Epithelial cell of proximal tubule (primary cell): ENCODE results near the gene PPP1R1B. TPM values are rescaled to one million over a fixed set of nuclear protein-coding genes. Genes with fewer than 3 reads are reported as not detected.

ENCODE experiments used
- DNase-seq: peaks from one replicate; pipeline ENCODE4 v3.0.0-alpha.2; 2011; ENCODE audit warnings: low read depth
- H3K4me3 ChIP-seq: 2 replicates; pipeline ENCODE4 v1.5.1; 2011; ENCODE audit warnings: low read depth, mild to moderate bottlenecking, low read length
- total RNA-seq: library from RNA; depleted of rRNA; stranded (reverse); fragments of >200 nt; gene quantifications from 2 replicates; pipeline ENCODE4 v1.2.3, GENCODE V29; 2015
- TF ChIP-seq, protein P1 (sequence below): conservative IDR thresholded peaks from 2 replicates; pipeline ENCODE4 v1.5.1; 2012; ENCODE audit warnings: low read depth, mild to moderate bottlenecking, low read length

PPP1R1B gene
- total RNA-seq, 1 donor from 2014 or later = not detected

DNA sequence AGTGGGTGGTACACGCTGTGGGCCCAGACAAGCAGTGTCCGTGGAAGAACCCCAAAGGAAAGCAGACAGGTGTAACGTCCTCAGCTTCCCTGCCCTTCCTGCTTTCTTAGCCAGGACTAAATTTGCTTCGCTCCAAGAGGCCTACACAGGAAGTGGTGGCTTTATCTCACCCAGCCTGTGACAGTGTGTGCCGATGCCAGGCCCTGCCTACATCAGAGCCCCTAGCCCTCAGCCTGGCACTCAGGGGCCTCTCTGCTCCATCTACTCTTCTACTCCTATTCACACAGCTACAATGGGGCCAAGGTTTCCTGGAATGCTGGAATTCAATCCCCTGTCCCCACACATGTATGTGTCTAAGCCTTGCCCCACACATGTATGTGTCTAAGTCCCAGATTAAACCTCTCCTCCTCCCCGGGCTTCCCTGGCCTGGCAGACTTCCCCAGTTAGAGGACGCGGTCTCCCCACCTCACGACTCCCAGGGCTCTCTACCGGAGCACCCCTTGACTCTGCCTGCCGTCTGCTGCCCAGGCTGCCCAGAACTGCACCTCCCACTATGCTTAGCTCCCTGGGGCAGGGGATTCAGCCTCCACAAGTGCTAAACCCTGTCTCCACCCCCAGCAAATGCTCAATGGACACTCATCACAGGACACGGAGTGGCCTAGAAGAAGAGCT, 52.9 kb downstream of the PPP1R1B start:
- no peak overlapping the region for H3K4me3 ChIP-seq
- DNase-seq = no peak
- TF ChIP-seq, protein P1, sequence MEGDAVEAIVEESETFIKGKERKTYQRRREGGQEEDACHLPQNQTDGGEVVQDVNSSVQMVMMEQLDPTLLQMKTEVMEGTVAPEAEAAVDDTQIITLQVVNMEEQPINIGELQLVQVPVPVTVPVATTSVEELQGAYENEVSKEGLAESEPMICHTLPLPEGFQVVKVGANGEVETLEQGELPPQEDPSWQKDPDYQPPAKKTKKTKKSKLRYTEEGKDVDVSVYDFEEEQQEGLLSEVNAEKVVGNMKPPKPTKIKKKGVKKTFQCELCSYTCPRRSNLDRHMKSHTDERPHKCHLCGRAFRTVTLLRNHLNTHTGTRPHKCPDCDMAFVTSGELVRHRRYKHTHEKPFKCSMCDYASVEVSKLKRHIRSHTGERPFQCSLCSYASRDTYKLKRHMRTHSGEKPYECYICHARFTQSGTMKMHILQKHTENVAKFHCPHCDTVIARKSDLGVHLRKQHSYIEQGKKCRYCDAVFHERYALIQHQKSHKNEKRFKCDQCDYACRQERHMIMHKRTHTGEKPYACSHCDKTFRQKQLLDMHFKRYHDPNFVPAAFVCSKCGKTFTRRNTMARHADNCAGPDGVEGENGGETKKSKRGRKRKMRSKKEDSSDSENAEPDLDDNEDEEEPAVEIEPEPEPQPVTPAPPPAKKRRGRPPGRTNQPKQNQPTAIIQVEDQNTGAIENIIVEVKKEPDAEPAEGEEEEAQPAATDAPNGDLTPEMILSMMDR = no peak

DNA sequence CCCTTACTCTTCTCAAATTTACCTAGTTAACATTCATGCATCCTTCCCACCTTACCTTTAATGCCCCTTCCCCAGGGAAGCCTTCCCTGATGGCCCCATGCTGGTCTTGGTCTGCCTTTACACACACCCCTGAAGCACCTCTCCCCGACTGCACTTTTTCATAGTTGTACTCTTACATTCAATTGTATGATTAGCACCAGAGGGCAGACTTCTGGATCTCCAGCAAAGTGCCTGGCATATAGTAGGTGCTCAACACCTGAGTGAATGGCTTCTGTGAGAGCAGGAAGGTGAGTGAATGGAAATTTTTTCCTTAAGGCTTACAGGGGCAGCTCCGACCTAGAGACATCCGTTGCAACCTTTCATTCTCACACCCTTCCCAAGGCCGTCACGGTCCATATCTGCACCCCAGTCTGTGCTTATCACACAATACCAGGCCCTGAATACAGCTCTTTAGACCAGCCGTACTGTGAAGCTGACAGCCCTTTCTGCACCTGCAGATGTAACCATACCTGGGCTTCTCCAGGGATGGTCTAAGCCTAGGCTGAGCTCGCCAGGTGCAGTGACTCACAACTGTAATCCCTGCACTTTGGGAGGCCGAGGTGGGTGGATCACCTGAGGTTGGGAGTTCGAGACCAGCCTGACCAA, 56.7 kb downstream of the PPP1R1B start:
- DNase-seq = no peak
- H3K4me3 ChIP-seq = no peak overlapping the region
- TF ChIP-seq, protein P1 = no peak

DNA sequence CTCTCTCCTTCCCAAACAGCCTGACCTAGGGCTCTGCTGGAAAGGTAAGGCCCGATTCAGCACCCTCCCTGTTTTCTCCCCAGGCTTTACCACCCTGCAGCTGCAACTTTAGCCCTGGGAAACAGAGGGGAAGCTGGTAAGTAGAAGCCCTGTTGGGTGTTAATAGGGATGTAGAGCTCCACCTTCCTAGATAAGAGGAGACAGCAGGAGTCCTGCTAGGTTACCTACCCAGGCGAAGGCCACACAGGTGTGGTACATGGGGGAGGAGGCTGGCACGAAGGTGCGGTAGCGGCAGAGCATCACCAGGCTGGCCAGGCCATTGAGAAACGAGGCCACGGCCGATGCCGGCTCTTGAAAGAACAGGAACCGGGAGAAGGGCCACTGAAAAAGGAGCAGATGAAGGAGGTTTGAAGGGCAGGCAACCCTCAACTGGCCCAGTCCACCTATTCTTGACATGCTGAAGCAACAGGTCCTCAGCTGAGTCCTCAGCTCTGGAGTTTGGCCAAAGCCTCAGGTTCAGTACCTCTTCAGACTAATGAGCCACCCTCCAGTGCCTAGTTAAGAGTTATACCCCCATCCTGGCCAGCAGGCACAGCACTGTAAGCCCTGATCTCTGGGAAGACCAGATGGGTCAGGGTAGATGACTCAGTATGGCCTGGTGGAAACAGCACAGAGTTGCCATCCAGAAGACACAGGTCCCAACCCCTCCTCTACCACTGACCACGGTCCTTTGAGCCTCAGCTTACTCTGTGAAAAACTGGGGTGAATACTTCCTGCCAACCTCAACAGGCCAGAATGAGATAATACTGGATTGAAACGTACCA, 57.8 kb downstream of the PPP1R1B start:
- TF ChIP-seq, protein P1 = no peak
- DNase-seq = no peak
- H3K4me3 ChIP-seq = no peak overlapping the region

Other genes starting within 250 kb of the PPP1R1B start
- 2.7 and 9.3 TPM in 2 replicates for gene FBXL20, start 225.3 kb upstream of the PPP1R1B start, total RNA-seq
- gene MED1, start 175.7 kb upstream of the PPP1R1B start, total RNA-seq = 14.6 and 20.5 TPM in 2 replicates
- 13.5 and 21.9 TPM in 2 replicates for gene CDK12, start 165.5 kb upstream of the PPP1R1B start, total RNA-seq
- gene NEUROD2, start 19.0 kb upstream of the PPP1R1B start, total RNA-seq = not detected in 2 replicates
- 34.0 and 40.7 TPM in 2 replicates for gene STARD3, start 10.2 kb downstream of the PPP1R1B start, total RNA-seq
- gene TCAP, start 38.4 kb downstream of the PPP1R1B start, total RNA-seq = 0.07 TPM in 1 of 2 replicates, not detected in the other
- gene PNMT, start 41.5 kb downstream of the PPP1R1B start, total RNA-seq = not detected in 2 replicates
- 6.1 and 11.2 TPM in 2 replicates for gene PGAP3, start 61.1 kb downstream of the PPP1R1B start, total RNA-seq
- 29.4 and 53.3 TPM in 2 replicates for gene ERBB2, start 73.1 kb downstream of the PPP1R1B start, total RNA-seq
- gene MIEN1, start 103.6 kb downstream of the PPP1R1B start, total RNA-seq = 64.0 and 95.7 TPM in 2 replicates
- gene GRB7, start 111.0 kb downstream of the PPP1R1B start, total RNA-seq = 20.1 and 42.0 TPM in 2 replicates
- gene IKZF3, start 237.4 kb downstream of the PPP1R1B start, total RNA-seq = 0.07 TPM in 1 of 2 replicates, not detected in the other
- not detected in 2 replicates for gene ZPBP2, start 241.2 kb downstream of the PPP1R1B start, total RNA-seq